CD14-positive monocyte (primary cell): ENCODE data around the gene CHN2. TPM values are rescaled to one million over a fixed set of nuclear protein-coding genes. Genes with fewer than 3 reads are reported as not detected.

ENCODE experiments used
- DNase-seq, 3 donors: peaks; one replicate each; pipeline ENCODE4 v3.0.0-alpha.2; 2011 to 2022
- H2AFZ ChIP-seq: 2 replicates; pipeline ENCODE4 v1.6.0; 2012; ENCODE audit warnings: mild to moderate bottlenecking, low read depth, low read length, inconsistent platforms; ENCODE audit not compliant: insufficient read depth, poor library complexity, severe bottlenecking
- H3K27ac ChIP-seq, 2 donors: 1 replicate in 1 of 2; 2 replicates in 1 of 2; pipeline ENCODE4 v1.5.1; 2012 to 2013; ENCODE audit warnings: low read length in 2 of 2, control low read depth in 1 of 2, inconsistent platforms in 1 of 2, low read depth in 1 of 2, mild to moderate bottlenecking in 1 of 2
- H3K27me3 ChIP-seq, 2 donors: one replicate each; pipeline versions ENCODE4 v1.6.0 to v1.6.1; 2011 to 2013; ENCODE audit warnings: low read length in 2 of 2; ENCODE audit not compliant: control insufficient read depth in 2 of 2, insufficient read depth in 2 of 2
- H3K36me3 ChIP-seq, 2 donors: replicated peaks in 1 of 2; 1 replicate in 1 of 2; 2 replicates in 1 of 2; pipeline versions ENCODE4 v1.5.1 to v1.6.1; 2012 to 2013; ENCODE audit warnings: low read length in 2 of 2, control low read depth in 1 of 2, inconsistent platforms in 1 of 2, mild to moderate bottlenecking in 1 of 2; ENCODE audit not compliant: insufficient read depth in 2 of 2, control insufficient read depth in 1 of 2
- H3K4me1 ChIP-seq, 2 donors: 1 replicate in 1 of 2; 2 replicates in 1 of 2; pipeline versions ENCODE4 v1.5.1 to v1.6.1; 2012 to 2013; ENCODE audit warnings: low read length in 2 of 2, control low read depth in 1 of 2, inconsistent platforms in 1 of 2, mild to moderate bottlenecking in 1 of 2, moderate library complexity in 1 of 2; ENCODE audit not compliant: insufficient read depth in 2 of 2, control insufficient read depth in 1 of 2
- H3K4me2 ChIP-seq: replicated peaks from 2 replicates; pipeline ENCODE3; 2012; ENCODE audit warnings: low read length, moderate library complexity, mild to moderate bottlenecking; ENCODE audit not compliant: poor library complexity, severe bottlenecking; ENCODE audit errors: extremely low read depth
- H3K4me3 ChIP-seq, 3 experiments: fragments of 200-600 bp in 1 of 3; sonication (generic) in 1 of 3; replicated peaks in 1 of 3; 1 replicate in 2 of 3; 2 replicates in 1 of 3; pipeline ENCODE4 v1.5.1; 2011 to 2013; ENCODE audit warnings: low read length in 3 of 3, mild to moderate bottlenecking in 3 of 3, control low read depth in 2 of 3, low read depth in 2 of 3, inconsistent platforms in 1 of 3, moderate library complexity in 1 of 3
- H3K79me2 ChIP-seq: 2 replicates; pipeline ENCODE4 v1.6.0; 2012; ENCODE audit warnings: mild to moderate bottlenecking, control low read depth, inconsistent platforms, low read length, moderate library complexity; ENCODE audit not compliant: insufficient read depth
- H3K9ac ChIP-seq: 2 replicates; pipeline ENCODE4 v1.6.0; 2017; ENCODE audit warnings: low read length, mild to moderate bottlenecking; ENCODE audit not compliant: insufficient read depth, poor library complexity, severe bottlenecking
- H3K9me3 ChIP-seq, 2 donors: replicated peaks in 1 of 2; 1 replicate in 1 of 2; 2 replicates in 1 of 2; pipeline versions ENCODE4 v1.5.1 to v1.6.1; 2012 to 2013; ENCODE audit warnings: low read length in 2 of 2, control low read depth in 1 of 2; ENCODE audit not compliant: control insufficient read depth in 1 of 2, insufficient read depth in 1 of 2
- H4K20me1 ChIP-seq: 2 replicates; pipeline ENCODE4 v1.6.0; 2012; ENCODE audit warnings: mild to moderate bottlenecking, low read length, control low read depth, moderate library complexity; ENCODE audit not compliant: insufficient read depth
- H3K27ac Mint-ChIP-seq, 7 donors: one replicate each; pipeline ENCODE4 v1.8.0; 2020; ENCODE audit warnings: mild to moderate bottlenecking in 7 of 7, mixed read lengths in 7 of 7, moderate library complexity in 6 of 7, inconsistent platforms in 2 of 7
- H3K27me3 Mint-ChIP-seq, 3 donors: one replicate each; pipeline ENCODE4 v1.8.0; 2021 to 2022; ENCODE audit warnings: low read depth in 3 of 3, mild to moderate bottlenecking in 3 of 3, mixed read lengths in 3 of 3, moderate library complexity in 3 of 3, inconsistent platforms in 1 of 3
- H3K36me3 Mint-ChIP-seq, 2 donors: one replicate each; pipeline ENCODE4 v1.8.0; 2020; ENCODE audit warnings: mixed read lengths in 2 of 2, inconsistent platforms in 1 of 2, mild to moderate bottlenecking in 1 of 2
- H3K4me1 Mint-ChIP-seq: one replicate; pipeline ENCODE4 v1.8.0; 2020; ENCODE audit warnings: mild to moderate bottlenecking, mixed read lengths
- H3K4me3 Mint-ChIP-seq, 2 donors: one replicate each; pipeline ENCODE4 v1.8.0; 2020; ENCODE audit warnings: mild to moderate bottlenecking in 2 of 2, mixed read lengths in 2 of 2, moderate library complexity in 1 of 2
- H3K9me3 Mint-ChIP-seq, 7 donors: one replicate each; pipeline ENCODE4 v1.8.0; 2020 to 2022; ENCODE audit warnings: mixed read lengths in 7 of 7, mild to moderate bottlenecking in 6 of 7, moderate library complexity in 6 of 7, inconsistent platforms in 2 of 7
- WGBS: methylation state at CpG from one replicate; pipeline ENCODE4 v1.1.5; 2013; ENCODE audit warnings: missing lambda C conversion rate; ENCODE audit not compliant: insufficient coverage; 5-methylcytosine and 5-hydroxymethylcytosine counted together
- intact Hi-C, 2 donors: fragments of 100-400 bp; cut with micrococcal nuclease; formaldehyde crosslinking; loops; one replicate each; pipeline versions ENCODE4 v1.15.0 to v1.15.1; 2023
- polyA plus RNA-seq, 3 donors: library from polyadenylated mRNA; depleted of rRNA in 1 of 3; unstranded in 2 of 3; stranded (reverse) in 1 of 3; fragments of 300-500 nt in 2 of 3; fragments of >200 nt in 1 of 3; fragmentation: Illumina TruSeq in 2 of 3; gene quantifications; 1 replicate in 2 of 3; 2 replicates in 1 of 3; pipeline ENCODE4 v1.2.3, GENCODE V29; 2012 to 2021
- TF ChIP-seq, protein P1 (sequence below): fragments of 200-600 bp; IDR thresholded peaks from one replicate; pipeline ENCODE4 v1.8.0; 2022; ENCODE audit warnings: antibody characterized with exemption, mild to moderate bottlenecking

Gene CHN2
- polyA plus RNA-seq, 3 donors = 26.6 to 66.5 (median 44.8) TPM

DNA sequence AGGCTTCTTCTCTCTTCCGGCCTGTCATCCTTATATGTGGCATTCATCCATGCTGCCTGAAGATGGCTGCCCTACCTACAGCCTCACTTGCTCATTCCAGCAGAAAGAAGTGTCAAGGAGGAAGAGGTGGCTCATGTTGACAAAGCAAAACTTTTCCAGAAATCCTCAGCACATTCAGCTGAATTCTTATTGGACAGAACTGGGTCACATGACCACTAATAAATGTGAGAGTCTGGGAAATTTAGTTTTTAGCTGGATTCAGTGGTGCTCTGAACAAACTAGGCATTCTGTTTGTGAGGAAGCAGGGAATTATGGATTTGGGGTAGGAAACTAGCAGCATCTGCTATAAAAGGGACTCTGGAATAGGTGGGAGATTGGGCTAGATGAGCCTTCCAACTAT lies 58.6 kb downstream of the CHN2 start:
- no peak overlapping the region for H3K9ac ChIP-seq
- intact Hi-C loops = no loop called here
- Mint-ChIP-seq H3K4me3 (no peak overlapping the region), H3K36me3 (peaks cover 17 to 38% of the 10 kb centered on the region in 2 donors), H3K4me1 (peaks cover 22% of the 10 kb centered on the region), H3K27ac (no peak overlapping the region), H3K9me3 (peaks cover 0 to 2% (median 0%) of the 10 kb centered on the region in 7 donors), H3K27me3 (no peaks in the 10 kb centered on the region)
- H3K36me3 ChIP-seq = peaks cover 3 to 6% of the 10 kb centered on the region in 2 donors
- H4K20me1 ChIP-seq = peaks cover 65% of the 10 kb centered on the region
- no peak overlapping the region for H3K27ac ChIP-seq
- H3K4me1 ChIP-seq = peaks cover 24 to 26% of the 10 kb centered on the region in 2 donors
- WGBS = no CpG with 5 or more reads among the region's 1 CpG
- no peak overlapping the region for H3K4me3 ChIP-seq
- no peaks in the 10 kb centered on the region for H3K27me3 ChIP-seq
- no peaks in the 10 kb centered on the region for H3K79me2 ChIP-seq
- H2AFZ ChIP-seq = no peak overlapping the region
- no peak overlapping the region for H3K4me2 ChIP-seq
- no peak for DNase-seq
- TF ChIP-seq, protein P1, sequence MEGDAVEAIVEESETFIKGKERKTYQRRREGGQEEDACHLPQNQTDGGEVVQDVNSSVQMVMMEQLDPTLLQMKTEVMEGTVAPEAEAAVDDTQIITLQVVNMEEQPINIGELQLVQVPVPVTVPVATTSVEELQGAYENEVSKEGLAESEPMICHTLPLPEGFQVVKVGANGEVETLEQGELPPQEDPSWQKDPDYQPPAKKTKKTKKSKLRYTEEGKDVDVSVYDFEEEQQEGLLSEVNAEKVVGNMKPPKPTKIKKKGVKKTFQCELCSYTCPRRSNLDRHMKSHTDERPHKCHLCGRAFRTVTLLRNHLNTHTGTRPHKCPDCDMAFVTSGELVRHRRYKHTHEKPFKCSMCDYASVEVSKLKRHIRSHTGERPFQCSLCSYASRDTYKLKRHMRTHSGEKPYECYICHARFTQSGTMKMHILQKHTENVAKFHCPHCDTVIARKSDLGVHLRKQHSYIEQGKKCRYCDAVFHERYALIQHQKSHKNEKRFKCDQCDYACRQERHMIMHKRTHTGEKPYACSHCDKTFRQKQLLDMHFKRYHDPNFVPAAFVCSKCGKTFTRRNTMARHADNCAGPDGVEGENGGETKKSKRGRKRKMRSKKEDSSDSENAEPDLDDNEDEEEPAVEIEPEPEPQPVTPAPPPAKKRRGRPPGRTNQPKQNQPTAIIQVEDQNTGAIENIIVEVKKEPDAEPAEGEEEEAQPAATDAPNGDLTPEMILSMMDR = no peak
- H3K9me3 ChIP-seq = no peaks in the 10 kb centered on the region

DNA sequence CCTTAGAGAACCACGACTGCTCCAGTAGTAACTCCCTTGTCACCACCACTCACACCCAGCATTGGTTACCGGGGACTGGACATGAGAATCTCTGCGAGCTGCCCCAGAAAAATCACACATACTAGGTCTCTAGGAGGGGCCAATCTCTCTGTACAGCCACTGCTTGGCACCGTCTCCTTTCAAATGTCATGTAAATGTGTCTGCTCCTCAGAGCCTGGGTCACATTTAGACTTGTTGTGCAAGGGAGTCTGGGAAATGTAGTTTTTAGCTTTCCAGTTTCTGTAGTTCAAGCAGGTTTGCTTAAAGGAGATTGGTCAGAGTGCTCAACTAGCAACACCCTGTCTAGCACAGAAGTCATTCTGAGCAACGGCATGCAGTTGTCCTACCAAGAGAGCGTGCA lies 60.0 kb downstream of the CHN2 start:
- WGBS = 98% methylated on average over 6 of the region's 6 CpGs
- peaks cover 12 to 14% of the 10 kb centered on the region in 2 donors for H3K4me1 ChIP-seq

More for the DNA sequence above, 60.0 kb downstream of the CHN2 start:
- Histone ChIP-seq H3K4me2 (no peak overlapping the region), H3K27ac (no peak overlapping the region), H3K4me3 (no peak overlapping the region), H3K36me3 (peaks cover 3 to 6% of the 10 kb centered on the region in 2 donors), H3K9ac (no peak overlapping the region), H4K20me1 (peaks cover 65% of the 10 kb centered on the region), H3K79me2 (no peaks in the 10 kb centered on the region), H2AFZ (no peak overlapping the region), H3K9me3 (no peaks in the 10 kb centered on the region), H3K27me3 (no peaks in the 10 kb centered on the region)
- Mint-ChIP-seq H3K27me3 (peaks cover 0 to 2% (median 0%) of the 10 kb centered on the region in 3 donors), H3K9me3 (peaks cover 0 to 2% (median 0%) of the 10 kb centered on the region in 7 donors), H3K4me3 (no peak overlapping the region), H3K36me3 (peaks cover 12 to 33% of the 10 kb centered on the region in 2 donors), H3K4me1 (peaks cover 9% of the 10 kb centered on the region), H3K27ac (no peak overlapping the region)
- DNase-seq = no peak
- TF ChIP-seq, protein P1 = no peak
- intact Hi-C loops = no loop called here
